HT-29 (cell line): ENCODE data around the gene SEH1L. TPM values are rescaled to one million over a fixed set of nuclear protein-coding genes. Genes with fewer than 3 reads are reported as not detected.

Source experiments
- DNase-seq: peaks from one replicate; pipeline ENCODE4 v3.0.0-alpha.2; 2015; ENCODE audit warnings: low spot score
- total RNA-seq: library from RNA; depleted of rRNA; stranded (reverse); fragments of >200 nt; shearing (Covaris generic); gene quantifications from 2 replicates; pipeline ENCODE4 v1.2.3, GENCODE V29; 2014; rRNA removed

SEH1L gene
- total RNA-seq, 1 experiment from 2014 or later: 62.5 TPM

- no peak for DNase-seq
Observed at GRCh38 chr18:13035249-13035914, 87.6 kb downstream of the SEH1L start.

GRCh38 chr18:13036622-13037320 lies 89.0 kb downstream of the SEH1L start:
- no peak for DNase-seq

Other genes starting within 250 kb of the SEH1L start
- gene CEP76, start 245.3 kb upstream of the SEH1L start, total RNA-seq: 31.3 and 40.4 TPM in 2 replicates
- 55.7 and 84.8 TPM in 2 replicates for gene PSMG2, start 245.0 kb upstream of the SEH1L start, total RNA-seq
- 22.1 and 27.7 TPM in 2 replicates for gene PTPN2, start 63.8 kb upstream of the SEH1L start, total RNA-seq
- gene CEP192, start 43.4 kb downstream of the SEH1L start, total RNA-seq: 21.4 and 22.0 TPM in 2 replicates